Lower lobe of right lung (tissue), 2 donors: ENCODE data around the gene POMT1. TPM values are rescaled to one million over a fixed set of nuclear protein-coding genes. Genes with fewer than 3 reads are reported as not detected.

ENCODE experiments used
- ATAC-seq, 2 donors: fragments of 200-7000 bp; cut with Tn5 transposase; one replicate each; pipeline ENCODE4 v1.9.1; 2020 to 2022; ENCODE audit warnings: mild to moderate bottlenecking in 2 of 2, moderate library complexity in 2 of 2
- DNase-seq: peaks from one replicate; pipeline ENCODE4 v3.0.0-alpha.2; 2020
- H3K27ac ChIP-seq: fragments of 200-600 bp; one replicate; pipeline ENCODE4 v1.8.0; 2022
- H3K27me3 ChIP-seq: fragments of 200-600 bp; one replicate; pipeline ENCODE4 v1.8.0; 2022; ENCODE audit warnings: low read depth
- H3K36me3 ChIP-seq: fragments of 200-600 bp; one replicate; pipeline ENCODE4 v1.8.0; 2022; ENCODE audit warnings: mild to moderate bottlenecking
- H3K4me1 ChIP-seq: fragments of 200-600 bp; one replicate; pipeline ENCODE4 v1.8.0; 2022
- H3K4me3 ChIP-seq: fragments of 200-600 bp; one replicate; pipeline ENCODE4 v1.8.0; 2022; ENCODE audit warnings: mild to moderate bottlenecking
- H3K9me3 ChIP-seq: fragments of 200-600 bp; one replicate; pipeline ENCODE4 v1.8.0; 2022
- CTCF ChIP-seq: fragments of 200-600 bp; IDR thresholded peaks from one replicate; pipeline ENCODE4 v1.8.0; 2022; ENCODE audit warnings: antibody characterized with exemption, mild to moderate bottlenecking
- intact Hi-C: fragments of 100-400 bp; cut with DNase I; formaldehyde crosslinking; loops from one replicate; pipeline ENCODE4 v1.11.0; 2022
- total RNA-seq: library from RNA; stranded (reverse); fragmentation: NEBNext Ultra II Directional; extraction: Animal tissue kit (Norgen Biotek cat#: 25700); gene quantifications from one replicate; pipeline ENCODE4 v1.2.1, GENCODE V29; 2021
- donor health status: DM: no; HTN: yes; CAD: no; lungs with severe emphysema.

POMT1 gene
- total RNA-seq, 1 donor from 2014 or later = 25.9 TPM

- Histone ChIP-seq H3K27ac (no peak overlapping the region), H3K4me1 (no peaks in the 10 kb centered on the region), H3K9me3 (no peaks in the 10 kb centered on the region), H3K4me3 (no peak overlapping the region), H3K27me3 (no peaks in the 10 kb centered on the region), H3K36me3 (peaks cover 100% of the 10 kb centered on the region)
- intact Hi-C loops = no loop called here
- ATAC-seq (no peak), DNase-seq (peak; percentile 28)
- no peak for TF ChIP-seq CTCF
Observed at GRCh38 chr9:131474711-131475110, 28.0 kb upstream of the POMT1 start.

GRCh38 chr9:131475111-131475955, 27.4 kb upstream of the POMT1 start:
- H3K9me3 ChIP-seq = no peaks in the 10 kb centered on the region
- peaks cover 100% of the 10 kb centered on the region for H3K36me3 ChIP-seq
- no peak for TF ChIP-seq CTCF
- H3K27ac ChIP-seq = no peak overlapping the region
- no peak overlapping the region for H3K4me3 ChIP-seq
- DNase-seq = peak; percentile 41
- intact Hi-C loops = no loop called here
- no peak for ATAC-seq
- no peaks in the 10 kb centered on the region for H3K4me1 ChIP-seq
- no peaks in the 10 kb centered on the region for H3K27me3 ChIP-seq

GRCh38 chr9:131475956-131476776, 26.6 kb upstream of the POMT1 start:
- peak in 1 of 2 donors; percentile 31 for ATAC-seq
- intact Hi-C loops = no loop called here
- Histone ChIP-seq H3K9me3 (no peaks in the 10 kb centered on the region), H3K4me1 (no peaks in the 10 kb centered on the region), H3K36me3 (peaks cover 100% of the 10 kb centered on the region), H3K4me3 (no peak overlapping the region), H3K27me3 (no peaks in the 10 kb centered on the region), H3K27ac (no peak overlapping the region)
- DNase-seq = no peak
- peak; percentile 35 for TF ChIP-seq CTCF

- ATAC-seq = peak in 1 of 2 donors; percentile 34
- no peaks in the 10 kb centered on the region for H3K27me3 ChIP-seq
- H3K9me3 ChIP-seq = no peaks in the 10 kb centered on the region
- no peak overlapping the region for H3K27ac ChIP-seq
- H3K4me1 ChIP-seq = no peaks in the 10 kb centered on the region
- no peak for TF ChIP-seq CTCF
- H3K4me3 ChIP-seq = no peak overlapping the region
- peaks cover 100% of the 10 kb centered on the region for H3K36me3 ChIP-seq
- intact Hi-C loops = no loop called here
- DNase-seq = no peak
Observed at GRCh38 chr9:131476777-131477345, 25.9 kb upstream of the POMT1 start.

- Histone ChIP-seq H3K9me3 (no peaks in the 10 kb centered on the region), H3K27me3 (no peaks in the 10 kb centered on the region), H3K27ac (no peak overlapping the region), H3K4me3 (no peak overlapping the region), H3K36me3 (peaks cover 100% of the 10 kb centered on the region), H3K4me1 (no peaks in the 10 kb centered on the region)
- DNase-seq (peak; percentile 29), ATAC-seq (no peak)
- intact Hi-C loops = no loop called here
- no peak for TF ChIP-seq CTCF
Observed at GRCh38 chr9:131477367-131477766, 25.4 kb upstream of the POMT1 start.
